ENCODE measurements around the gene FRAS1. TPM values are rescaled to one million over a fixed set of nuclear protein-coding genes. Genes with fewer than 3 reads are reported as not detected.

The FRAS1 gene
- total RNA-seq, 4 donors from 2014 or later: 3.2 to 4.1 (median 3.4) TPM

DNA sequence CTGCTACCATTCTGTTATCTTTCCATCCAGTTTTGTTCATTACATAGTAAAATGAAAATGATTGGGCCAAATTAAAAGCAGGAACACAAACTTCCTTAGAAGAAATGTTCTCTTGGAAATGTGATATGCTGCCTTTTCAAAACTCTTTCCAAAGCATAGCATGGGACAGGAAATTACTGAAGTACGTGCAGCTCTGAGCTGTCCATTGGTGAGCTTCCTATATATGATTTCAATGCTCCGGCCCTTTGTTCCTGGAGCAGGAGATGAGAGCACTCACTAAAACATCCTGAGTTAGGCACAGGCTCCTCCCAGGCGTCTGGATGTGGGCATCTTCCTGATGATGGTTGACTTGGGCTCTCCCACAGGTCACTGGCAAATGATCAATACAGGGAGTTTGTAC lies 461.4 kb downstream of the FRAS1 start:
- DNase-seq: no peak
- Histone ChIP-seq H3K27ac (no peak overlapping the region), H3K27me3 (no peaks in the 10 kb centered on the region), H3K36me3 (no peaks in the 10 kb centered on the region), H3K4me1 (no peaks in the 10 kb centered on the region), H3K4me3 (no peak overlapping the region), H3K9me3 (no peaks in the 10 kb centered on the region)
- TF ChIP-seq POLR2A (IDR thresholded peaks at IDR 0.05) (no peak), CTCF (IDR thresholded peaks at IDR 0.05) (no peak)

- Histone ChIP-seq H3K4me1 (no peaks in the 10 kb centered on the region), H3K27me3 (no peaks in the 10 kb centered on the region), H3K4me3 (no peak overlapping the region), H3K27ac (no peak overlapping the region), H3K9me3 (no peaks in the 10 kb centered on the region), H3K36me3 (no peaks in the 10 kb centered on the region)
- TF ChIP-seq POLR2A (IDR thresholded peaks at IDR 0.05) (no peak), CTCF (IDR thresholded peaks at IDR 0.05) (no peak)
- DNase-seq: no peak
These were observed 462.8 kb downstream of the FRAS1 start for GRCh38 chr4:78519962-78520361.

GRCh38 chr4:78520808-78521226 lies 463.7 kb downstream of the FRAS1 start:
- Histone ChIP-seq H3K27ac (no peak overlapping the region), H3K36me3 (no peaks in the 10 kb centered on the region), H3K4me1 (no peaks in the 10 kb centered on the region), H3K4me3 (no peak overlapping the region), H3K27me3 (no peaks in the 10 kb centered on the region), H3K9me3 (no peaks in the 10 kb centered on the region)
- no peak for TF ChIP-seq POLR2A (IDR thresholded peaks at IDR 0.05)
- TF ChIP-seq CTCF (IDR thresholded peaks at IDR 0.05): no peak
- DNase-seq: no peak

DNA sequence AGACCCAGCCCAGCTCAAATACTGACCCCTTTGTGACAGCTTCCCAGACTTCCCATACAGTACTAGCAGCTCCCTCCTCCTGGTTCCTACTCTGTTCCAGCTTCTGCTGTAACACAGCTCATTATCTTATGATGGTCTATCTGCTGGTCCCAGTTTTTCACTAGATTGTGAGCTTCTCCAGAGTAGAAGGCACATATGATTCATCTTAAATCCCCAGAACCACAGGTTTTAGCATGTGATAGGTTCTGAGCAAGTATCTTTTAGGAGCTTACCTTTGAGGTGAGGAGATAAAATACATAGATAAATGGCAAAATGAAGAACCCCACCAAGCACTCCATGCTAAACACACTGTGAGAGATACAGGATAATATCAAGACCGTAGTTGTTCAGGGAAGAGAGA lies 466.9 kb downstream of the FRAS1 start:
- H3K27me3 ChIP-seq: no peaks in the 10 kb centered on the region
- no peak overlapping the region for H3K4me3 ChIP-seq
- no peaks in the 10 kb centered on the region for H3K36me3 ChIP-seq
- no peak overlapping the region for H3K27ac ChIP-seq
- no peaks in the 10 kb centered on the region for H3K4me1 ChIP-seq
- no peak for TF ChIP-seq POLR2A (IDR thresholded peaks at IDR 0.05)
- no peak for TF ChIP-seq CTCF (IDR thresholded peaks at IDR 0.05)
- no peak for DNase-seq
- no peaks in the 10 kb centered on the region for H3K9me3 ChIP-seq

- no peak overlapping the region for H3K4me3 ChIP-seq
- no peak for DNase-seq
- H3K36me3 ChIP-seq: no peaks in the 10 kb centered on the region
These were observed 468.4 kb downstream of the FRAS1 start for GRCh38 chr4:78525559-78525958.

More at GRCh38 chr4:78525559-78525958, 468.4 kb downstream of the FRAS1 start:
- TF ChIP-seq CTCF (IDR thresholded peaks at IDR 0.05) (no peak), POLR2A (IDR thresholded peaks at IDR 0.05) (no peak)
- Histone ChIP-seq H3K27ac (no peak overlapping the region), H3K27me3 (no peaks in the 10 kb centered on the region), H3K9me3 (no peaks in the 10 kb centered on the region), H3K4me1 (no peaks in the 10 kb centered on the region)

All from Peyer's patch (tissue), 4 donors.